ENCODE results near the gene SOS1.

- TF ChIP-seq CTCF (IDR thresholded peaks at IDR 0.05; ENCODE audit: low read length), result no peak
- TF ChIP-seq EZH2 (optimal IDR thresholded peaks at IDR 0.05; ENCODE audit: low read depth, low read length), result no peak
Measured at GRCh38 chr2:39013871-39014270, 107.0 kb downstream of the SOS1 start.

Data from MM.1S (cell line).